IPS DF 4.7 (cell line): ENCODE data around the gene PTPRU.

ENCODE experiments used
- DNase-seq: peaks from one replicate; pipeline ENCODE4 v3.0.0-alpha.2; 2013; ENCODE audit warnings: low spot score; ENCODE audit errors: extremely low read depth

Gene PTPRU

DNA sequence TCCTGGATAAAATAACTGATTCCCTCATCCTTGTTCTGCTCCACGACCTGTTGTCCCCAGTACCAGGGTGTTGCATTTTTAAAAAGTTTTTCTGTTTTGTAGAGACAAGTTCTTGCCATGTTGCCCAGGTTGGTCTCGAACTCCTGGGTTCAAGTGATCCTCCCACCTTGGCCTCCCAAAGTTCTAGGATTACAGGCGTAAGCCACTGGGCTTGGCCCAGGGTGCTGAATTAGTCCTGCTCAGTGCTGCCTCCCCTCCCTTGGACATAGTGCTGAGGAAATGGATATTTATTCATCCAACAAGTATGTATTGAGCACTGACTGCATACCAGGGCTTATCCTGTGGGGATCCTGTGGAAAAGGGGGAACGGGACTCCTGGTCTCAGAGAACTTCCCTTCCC lies 126.4 kb downstream of the PTPRU start:
- no peak for DNase-seq

DNA sequence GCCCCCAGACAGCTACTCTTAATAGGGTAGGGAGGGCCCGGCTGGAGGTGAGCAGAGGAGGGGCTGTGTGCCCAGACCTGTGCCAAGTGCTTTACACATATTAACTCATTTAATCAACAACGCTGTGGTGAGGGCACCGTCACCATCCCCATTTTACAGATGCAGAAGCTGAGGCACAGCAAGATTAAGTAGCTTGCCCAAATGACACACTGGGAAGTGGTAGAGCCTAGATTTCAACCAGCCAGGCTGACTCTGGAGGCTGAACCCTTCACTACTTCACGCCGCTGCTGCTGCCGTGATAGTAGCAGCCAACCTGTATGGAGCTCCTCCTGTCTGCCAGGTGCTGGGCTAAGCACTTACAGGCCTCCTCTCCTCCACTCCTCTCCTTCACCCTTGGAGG lies 127.2 kb downstream of the PTPRU start:
- DNase-seq, result no peak

DNA sequence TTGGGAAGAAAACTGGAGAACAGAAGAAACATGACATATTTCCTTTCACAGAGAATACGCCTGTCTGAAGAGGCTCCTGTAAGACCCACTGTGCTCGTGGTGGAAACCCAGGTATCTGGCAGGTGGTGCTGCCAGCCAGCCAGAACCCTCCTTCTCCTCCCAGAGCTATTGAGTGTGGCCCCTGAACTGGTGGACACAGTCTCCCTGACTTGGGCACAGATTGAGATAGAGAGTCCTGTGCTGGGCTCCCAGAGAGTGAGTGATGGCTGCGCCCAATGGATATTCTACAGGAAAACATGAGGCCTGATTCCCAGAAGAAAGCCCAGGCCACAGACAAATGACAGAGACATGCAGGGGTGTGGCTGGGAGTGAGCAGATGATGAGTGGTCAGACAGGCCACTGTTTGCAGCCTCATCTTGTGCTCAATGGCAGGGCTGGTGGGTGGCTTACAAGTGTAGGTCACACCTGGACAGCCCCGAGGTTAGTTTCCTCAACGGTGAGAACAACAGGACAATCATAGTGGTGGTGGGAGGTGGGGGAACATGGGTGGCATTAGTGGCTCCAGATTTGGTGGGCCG lies 127.9 kb downstream of the PTPRU start:
- no peak for DNase-seq

GRCh38 chr1:29365906-29366670 lies 129.8 kb downstream of the PTPRU start:
- DNase-seq, result no peak

GRCh38 chr1:29368936-29369932 lies 132.9 kb downstream of the PTPRU start:
- DNase-seq, result no peak

DNA sequence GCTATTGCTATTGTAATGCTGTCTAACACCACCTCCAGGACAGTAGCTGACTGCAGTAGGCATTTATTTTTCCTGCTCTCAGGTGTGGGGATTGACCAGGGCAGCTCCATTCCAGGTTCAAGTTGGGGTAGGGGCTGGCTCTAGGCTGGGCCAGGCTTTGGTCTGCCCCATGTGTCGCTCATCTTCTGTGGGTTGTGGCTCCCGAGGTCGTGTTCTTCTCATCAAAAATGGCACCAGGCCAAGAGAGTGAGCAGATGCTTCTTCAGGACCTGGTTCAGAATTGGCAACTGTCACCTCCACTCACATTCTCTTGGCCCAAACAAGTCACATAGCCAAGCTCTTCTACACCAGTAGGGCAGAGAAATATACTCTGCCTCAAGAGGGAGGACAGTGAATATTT lies 133.7 kb downstream of the PTPRU start:
- no peak for DNase-seq

GRCh38 chr1:29371332-29371731 lies 135.0 kb downstream of the PTPRU start:
- no peak for DNase-seq

DNA sequence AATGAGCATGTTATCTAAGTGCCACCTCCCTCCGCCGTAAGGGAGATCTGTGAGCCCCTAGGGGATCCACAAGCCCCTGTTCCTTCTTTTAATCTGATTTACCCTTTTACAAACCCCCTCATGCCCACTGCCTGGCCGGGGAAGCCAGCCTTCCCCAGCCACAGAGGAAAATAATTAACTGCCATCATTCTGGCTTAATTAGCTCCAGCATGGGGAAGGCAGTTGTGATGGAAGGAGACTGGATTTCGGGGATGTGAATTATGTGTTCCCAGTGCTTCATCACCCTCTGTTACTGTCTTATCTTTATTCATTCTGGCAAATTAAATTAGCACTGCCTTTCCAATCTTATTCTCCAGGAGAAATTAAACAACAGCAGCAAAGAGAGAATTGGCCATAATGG lies 135.8 kb downstream of the PTPRU start:
- DNase-seq, result no peak
